Measurements from ENCODE around the gene FOXP1.

FOXP1 gene

DNA sequence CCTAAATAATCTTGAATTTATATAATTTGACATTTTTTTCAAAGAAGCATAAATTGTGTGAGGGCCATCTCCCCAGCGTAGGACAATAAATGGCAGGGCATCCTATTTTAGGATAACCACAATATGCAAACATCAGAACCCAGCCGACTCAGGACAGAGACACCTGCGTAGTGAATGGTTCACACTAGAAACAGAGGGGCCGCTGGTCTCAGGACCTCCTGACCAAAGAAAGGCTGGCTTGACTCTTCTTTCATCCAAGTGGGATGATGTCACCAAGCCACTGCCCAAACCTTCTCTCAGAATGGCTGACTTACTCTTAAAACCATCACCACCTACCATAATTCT, 162.1 kb downstream of the FOXP1 start:
- DNase-seq = no peak

GRCh38 chr3:71419369-71419768, 164.2 kb downstream of the FOXP1 start:
- DNase-seq = no peak

- DNase-seq = no peak
Observed at GRCh38 chr3:71417791-71418190, 165.7 kb downstream of the FOXP1 start.

- no peak for DNase-seq
Observed at GRCh38 chr3:71416876-71417275, 166.7 kb downstream of the FOXP1 start.

- DNase-seq = no peak
Observed at GRCh38 chr3:71415681-71416122, 167.8 kb downstream of the FOXP1 start.

- DNase-seq = no peak
Observed at GRCh38 chr3:71414189-71414927, 169.2 kb downstream of the FOXP1 start.

DNA sequence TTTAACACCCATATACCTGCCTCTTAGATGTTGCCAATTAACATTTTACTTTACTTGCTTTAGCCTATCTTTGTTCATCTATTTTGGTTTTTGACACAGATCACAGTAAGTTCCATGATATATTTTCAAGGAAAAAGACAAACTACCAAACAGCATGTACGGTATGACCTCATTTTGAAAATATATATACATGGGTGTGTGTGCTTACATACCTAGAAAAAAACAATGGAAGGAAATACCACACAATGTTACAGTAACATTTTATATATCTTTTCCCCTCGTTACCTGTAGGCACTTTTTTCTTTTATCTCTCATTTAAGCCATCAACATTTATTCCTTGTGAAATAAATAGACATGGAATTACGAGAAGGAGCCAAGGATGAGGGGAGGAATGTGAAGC, 170.0 kb downstream of the FOXP1 start:
- no peak for DNase-seq

- no peak for DNase-seq
Observed at GRCh38 chr3:71409352-71409751, 174.2 kb downstream of the FOXP1 start.

DNA sequence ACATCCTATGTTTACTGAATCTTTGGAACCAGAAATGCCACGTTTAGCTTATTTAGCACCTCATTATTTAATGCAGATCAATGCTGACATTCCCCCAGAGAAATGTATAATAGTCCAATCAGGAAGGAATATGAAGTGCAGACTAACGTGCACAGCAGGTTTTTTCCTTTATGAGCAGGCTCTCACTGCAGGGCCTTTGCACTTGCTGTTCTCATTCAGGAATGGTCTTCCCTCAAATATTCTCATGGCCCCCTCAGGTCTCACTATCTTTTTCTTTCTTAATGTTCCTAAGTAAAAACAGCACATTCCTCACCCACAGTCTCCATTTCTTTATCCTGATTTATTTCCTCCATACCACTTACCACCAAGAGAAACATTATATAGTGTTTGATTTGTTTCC, 174.6 kb downstream of the FOXP1 start:
- DNase-seq = no peak

DNA sequence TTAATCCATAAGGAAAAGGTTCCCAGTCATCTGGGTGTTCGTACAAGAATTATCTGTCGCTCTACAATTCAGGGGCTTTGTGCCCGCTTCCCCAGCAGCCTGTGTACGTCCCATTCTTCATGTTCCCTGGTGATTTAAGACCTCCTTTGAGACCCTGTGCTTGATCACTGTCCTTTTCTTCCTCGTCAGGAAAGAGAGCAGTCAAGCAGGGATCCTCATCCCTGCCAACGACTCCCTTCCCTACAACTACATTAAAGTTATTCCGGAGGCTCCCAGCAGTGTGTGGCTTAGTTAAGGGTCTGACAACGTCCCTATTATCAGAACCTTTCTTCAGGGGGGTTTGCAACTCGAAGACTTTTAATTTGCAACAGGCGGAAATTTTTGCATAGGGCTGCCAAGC, 175.7 kb downstream of the FOXP1 start:
- DNase-seq = no peak

- no peak for DNase-seq
Observed at GRCh38 chr3:71406972-71407810, 176.3 kb downstream of the FOXP1 start.

DNA sequence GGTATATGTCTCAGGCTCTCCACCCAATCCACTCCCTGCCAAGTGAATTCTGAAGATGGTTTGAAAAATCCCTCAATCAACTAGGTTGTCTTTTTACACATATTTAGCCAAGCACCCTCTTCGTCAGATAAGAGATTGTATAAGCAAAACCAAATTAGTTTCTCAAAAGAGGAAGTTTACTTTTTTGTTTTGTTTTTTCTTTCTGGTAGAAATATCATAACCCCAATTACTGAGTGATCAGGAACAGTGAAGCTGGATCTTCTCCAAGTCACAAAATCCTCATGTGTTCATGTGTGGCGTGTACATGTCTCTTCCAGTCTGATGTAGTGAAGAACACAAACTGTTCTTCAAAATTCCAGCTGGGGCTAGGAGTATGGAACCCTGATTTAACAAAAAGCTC, 180.6 kb downstream of the FOXP1 start:
- no peak for DNase-seq

DNA sequence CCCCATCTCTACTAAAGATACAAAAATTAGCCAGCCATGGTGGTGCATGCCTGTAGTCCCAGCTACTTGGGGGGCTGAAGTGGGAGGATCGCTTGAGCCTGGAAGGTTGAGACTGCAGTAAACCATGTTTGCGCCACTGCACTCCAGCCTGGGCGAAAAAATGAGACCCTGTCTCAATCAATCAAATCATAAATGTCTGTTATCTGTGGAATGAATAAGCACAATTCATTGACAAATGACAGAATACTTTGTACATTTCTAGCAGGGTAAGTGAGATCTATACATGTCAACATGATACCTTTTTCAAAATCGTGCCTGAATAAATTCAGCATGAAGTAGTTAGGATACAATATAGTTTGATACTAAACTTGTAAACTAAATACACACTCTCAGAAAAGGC, 181.2 kb downstream of the FOXP1 start:
- DNase-seq = no peak

DNA sequence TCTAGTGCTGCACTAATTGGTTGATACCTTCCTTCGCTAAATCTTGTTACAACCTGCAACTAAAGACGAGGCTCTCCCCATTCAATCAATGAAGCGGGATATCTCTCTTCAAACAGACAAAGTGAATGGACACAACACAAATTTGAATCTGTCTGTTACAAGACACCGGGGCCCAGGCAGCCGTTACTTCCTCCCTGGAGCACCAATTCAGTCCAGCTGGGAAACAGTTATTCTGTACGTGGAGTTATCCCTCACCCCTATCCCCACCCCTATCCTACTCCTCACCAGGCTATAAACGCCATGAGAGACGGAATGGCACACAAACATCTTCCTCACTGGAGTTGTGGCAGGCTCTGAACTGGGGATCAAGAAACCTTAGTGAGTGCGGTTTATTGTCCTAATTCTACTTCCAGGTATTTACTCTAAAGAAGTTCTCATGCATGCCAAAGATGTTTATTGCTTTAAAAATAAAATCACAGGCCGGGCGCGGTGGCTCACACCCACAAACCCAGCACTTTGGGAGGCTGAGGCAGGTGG, 181.8 kb downstream of the FOXP1 start:
- DNase-seq = no peak

- DNase-seq = no peak
Observed at GRCh38 chr3:71400986-71401451, 182.5 kb downstream of the FOXP1 start.

GRCh38 chr3:71399478-71399877, 184.1 kb downstream of the FOXP1 start:
- no peak for DNase-seq

DNA sequence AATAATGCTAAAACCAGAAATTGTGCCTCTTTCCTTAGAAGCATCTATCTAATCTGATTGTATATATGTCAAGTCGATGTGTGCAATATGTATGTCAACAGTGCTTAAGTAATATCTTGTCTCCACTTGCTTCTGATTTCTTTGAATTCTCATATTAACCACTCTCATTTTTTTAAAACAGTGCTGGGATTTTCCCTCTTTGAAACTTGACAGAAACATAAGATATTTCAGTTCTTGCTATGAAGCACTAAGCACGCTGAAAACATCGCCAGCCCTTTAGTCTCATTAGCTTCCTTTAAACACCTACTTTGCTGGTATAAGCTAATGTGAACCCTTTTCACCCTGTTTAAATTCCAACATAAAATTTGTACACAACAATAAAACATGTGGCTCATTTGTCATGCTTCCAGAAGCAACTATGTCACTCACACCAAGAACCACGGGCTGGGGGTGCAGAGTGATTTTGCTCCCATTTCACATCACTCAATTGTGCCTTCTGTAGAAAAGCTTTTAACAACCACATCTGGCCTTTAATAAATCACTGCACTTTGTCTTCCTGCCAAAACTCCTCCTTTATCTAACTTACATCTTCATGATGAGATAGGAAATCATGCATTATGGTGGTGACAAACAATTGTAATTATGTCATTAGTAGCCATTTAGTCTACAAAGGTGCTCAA, 185.2 kb downstream of the FOXP1 start:
- DNase-seq = peak; percentile 2

- DNase-seq = no peak
Observed at GRCh38 chr3:71397726-71398125, 185.8 kb downstream of the FOXP1 start.

DNA sequence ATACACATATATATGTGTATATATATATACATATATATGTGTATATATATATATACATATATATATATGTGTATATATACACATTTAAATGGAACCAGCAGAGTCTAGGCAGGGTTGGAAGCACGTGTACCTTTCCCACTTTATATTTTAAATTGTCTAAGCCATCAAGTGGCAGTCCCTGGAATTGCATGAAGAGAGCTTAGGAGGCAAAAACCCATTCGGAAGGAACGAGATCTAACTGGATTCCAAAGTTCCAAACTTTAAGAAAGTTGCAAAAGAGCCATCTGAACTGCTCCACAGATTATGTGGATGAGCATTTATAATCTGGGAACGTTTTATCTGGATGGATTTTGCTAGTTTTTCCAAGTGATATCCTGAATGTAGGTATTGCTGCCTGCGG, 186.5 kb downstream of the FOXP1 start:
- no peak for DNase-seq

DNA sequence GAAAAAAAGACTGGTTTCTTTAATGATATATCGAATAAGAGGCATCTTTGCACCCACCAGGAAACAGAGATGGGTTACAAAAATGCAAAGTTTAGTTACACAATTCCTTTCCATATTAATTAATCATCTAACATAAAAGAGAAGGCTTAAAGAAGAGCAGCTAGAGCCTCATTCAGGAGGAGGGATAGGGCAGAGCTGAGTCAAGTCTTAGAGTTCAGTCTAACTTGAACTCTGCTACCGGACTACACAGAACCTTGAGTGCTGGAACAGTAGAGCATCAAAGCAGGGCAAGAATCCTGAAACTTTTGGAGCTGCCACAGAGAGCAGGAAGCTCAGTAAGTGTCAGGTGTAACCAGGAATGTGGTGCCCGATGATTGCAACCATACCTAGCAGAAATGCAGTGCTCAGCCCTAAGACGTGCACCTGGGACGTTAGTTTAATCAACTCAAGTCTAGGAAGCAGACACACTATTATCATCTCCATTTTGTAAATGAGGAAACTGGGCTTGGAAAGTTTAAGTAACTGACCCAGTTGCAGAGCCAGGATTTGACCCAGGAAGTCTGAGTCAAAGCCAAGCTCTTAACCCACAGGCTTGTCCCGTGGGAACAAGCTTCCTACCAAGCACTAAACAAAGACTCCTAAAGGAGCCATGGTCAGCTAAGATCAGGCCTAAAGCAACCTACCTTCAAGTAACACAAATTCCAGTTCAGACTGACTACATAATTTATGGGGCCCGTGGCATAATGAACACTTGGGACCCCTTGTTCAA, 187.4 kb downstream of the FOXP1 start:
- DNase-seq = no peak

- DNase-seq = no peak
Observed at GRCh38 chr3:71395470-71395869, 188.1 kb downstream of the FOXP1 start.

DNA sequence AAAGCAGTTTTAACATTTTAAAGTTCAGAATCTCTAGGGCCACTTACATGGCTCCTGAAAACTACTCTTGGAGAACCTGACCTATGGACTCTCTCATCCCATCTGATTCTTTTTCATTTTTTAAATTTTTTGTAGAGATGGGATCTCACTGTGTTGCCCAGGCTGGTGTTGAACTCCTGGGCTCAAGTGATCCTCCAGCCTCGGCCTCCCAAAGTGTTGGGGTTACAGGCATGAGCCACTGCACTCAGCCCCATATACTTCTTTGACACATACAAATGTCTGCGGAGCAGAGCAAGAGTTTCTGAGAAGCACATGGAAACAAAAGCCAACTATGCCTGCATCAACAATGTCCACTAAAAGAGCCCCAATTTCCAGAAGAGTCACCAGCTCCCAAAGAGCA, 189.8 kb downstream of the FOXP1 start:
- DNase-seq = no peak

GRCh38 chr3:71393093-71393492, 190.4 kb downstream of the FOXP1 start:
- no peak for DNase-seq

All from NCI-H1105 treated with DMSO at 0.1 percent for 48 hours (cell line).